Measurements from ENCODE around the gene OCSTAMP.

Gene OCSTAMP

GRCh38 chr20:46572790-46573189 is 22.3 kb upstream of the OCSTAMP start:
- Histone ChIP-seq H3K4me3 (ENCODE audit: extremely low read depth, insufficient read depth, low read length, poor library complexity, severe bottlenecking) (no peak overlapping the region), H3K9me3 (ENCODE audit: control insufficient read depth, low read length) (no peaks in the 10 kb centered on the region), H3K4me1 (ENCODE audit: control insufficient read depth, insufficient read depth, low read length, poor library complexity, severe bottlenecking) (no peaks in the 10 kb centered on the region), H3K36me3 (ENCODE audit: control insufficient read depth, insufficient read depth, low read length) (no peaks in the 10 kb centered on the region), H3K27ac (ENCODE audit: low read depth, low read length, severe bottlenecking) (no peak overlapping the region)
- 83 to 100% methylated on average over 1 to 2 of the region's 3 CpGs for WGBS, 2 experiments (ENCODE audit: insufficient coverage in 2 of 2)

GRCh38 chr20:46572153-46572552 is 21.7 kb upstream of the OCSTAMP start:
- Histone ChIP-seq H3K27ac (ENCODE audit: low read depth, low read length, severe bottlenecking) (no peak overlapping the region), H3K4me3 (ENCODE audit: extremely low read depth, insufficient read depth, low read length, poor library complexity, severe bottlenecking) (no peak overlapping the region), H3K36me3 (ENCODE audit: control insufficient read depth, insufficient read depth, low read length) (no peaks in the 10 kb centered on the region), H3K4me1 (ENCODE audit: control insufficient read depth, insufficient read depth, low read length, poor library complexity, severe bottlenecking) (no peaks in the 10 kb centered on the region), H3K9me3 (ENCODE audit: control insufficient read depth, low read length) (no peaks in the 10 kb centered on the region)
- 92 to 96% methylated on average over 5 to 7 of the region's 8 CpGs for WGBS, 2 experiments (ENCODE audit: insufficient coverage in 2 of 2)

GRCh38 chr20:46571418-46571817 is 21.0 kb upstream of the OCSTAMP start:
- WGBS, 2 experiments (ENCODE audit: insufficient coverage in 2 of 2), result no CpG with 5 or more reads among the region's 2 CpGs
- Histone ChIP-seq H3K36me3 (ENCODE audit: control insufficient read depth, insufficient read depth, low read length) (no peaks in the 10 kb centered on the region), H3K4me1 (ENCODE audit: control insufficient read depth, insufficient read depth, low read length, poor library complexity, severe bottlenecking) (no peaks in the 10 kb centered on the region), H3K27ac (ENCODE audit: low read depth, low read length, severe bottlenecking) (no peak overlapping the region), H3K9me3 (ENCODE audit: control insufficient read depth, low read length) (no peaks in the 10 kb centered on the region), H3K4me3 (ENCODE audit: extremely low read depth, insufficient read depth, low read length, poor library complexity, severe bottlenecking) (no peak overlapping the region)

GRCh38 chr20:46570956-46571355 is 20.5 kb upstream of the OCSTAMP start:
- Histone ChIP-seq H3K27ac (ENCODE audit: low read depth, low read length, severe bottlenecking) (no peak overlapping the region), H3K36me3 (ENCODE audit: control insufficient read depth, insufficient read depth, low read length) (no peaks in the 10 kb centered on the region), H3K9me3 (ENCODE audit: control insufficient read depth, low read length) (no peaks in the 10 kb centered on the region), H3K4me3 (ENCODE audit: extremely low read depth, insufficient read depth, low read length, poor library complexity, severe bottlenecking) (no peak overlapping the region), H3K4me1 (ENCODE audit: control insufficient read depth, insufficient read depth, low read length, poor library complexity, severe bottlenecking) (no peaks in the 10 kb centered on the region)
- 100% methylated on average over 2 of the region's 5 CpGs; no CpG with 5 or more reads in 1 of the 2 experiments for WGBS, 2 experiments (ENCODE audit: insufficient coverage in 2 of 2)

GRCh38 chr20:46569961-46570360 is 19.5 kb upstream of the OCSTAMP start:
- Histone ChIP-seq H3K4me3 (ENCODE audit: extremely low read depth, insufficient read depth, low read length, poor library complexity, severe bottlenecking) (no peak overlapping the region), H3K9me3 (ENCODE audit: control insufficient read depth, low read length) (no peaks in the 10 kb centered on the region), H3K4me1 (ENCODE audit: control insufficient read depth, insufficient read depth, low read length, poor library complexity, severe bottlenecking) (no peaks in the 10 kb centered on the region), H3K36me3 (ENCODE audit: control insufficient read depth, insufficient read depth, low read length) (no peaks in the 10 kb centered on the region), H3K27ac (ENCODE audit: low read depth, low read length, severe bottlenecking) (no peak overlapping the region)
- WGBS, 2 experiments (ENCODE audit: insufficient coverage in 2 of 2), result 90% methylated on average over 2 of the region's 5 CpGs; no CpG with 5 or more reads in 1 of the 2 experiments

GRCh38 chr20:46568570-46569129 is 18.2 kb upstream of the OCSTAMP start:
- Histone ChIP-seq H3K4me1 (ENCODE audit: control insufficient read depth, insufficient read depth, low read length, poor library complexity, severe bottlenecking) (no peaks in the 10 kb centered on the region), H3K9me3 (ENCODE audit: control insufficient read depth, low read length) (no peaks in the 10 kb centered on the region), H3K27ac (ENCODE audit: low read depth, low read length, severe bottlenecking) (no peak overlapping the region), H3K4me3 (ENCODE audit: extremely low read depth, insufficient read depth, low read length, poor library complexity, severe bottlenecking) (no peak overlapping the region), H3K36me3 (ENCODE audit: control insufficient read depth, insufficient read depth, low read length) (no peaks in the 10 kb centered on the region)
- WGBS, 2 experiments (ENCODE audit: insufficient coverage in 2 of 2), result 93 to 96% methylated on average over 7 to 10 of the region's 10 CpGs

- Histone ChIP-seq H3K9me3 (ENCODE audit: control insufficient read depth, low read length) (no peaks in the 10 kb centered on the region), H3K4me3 (ENCODE audit: extremely low read depth, insufficient read depth, low read length, poor library complexity, severe bottlenecking) (no peak overlapping the region), H3K36me3 (ENCODE audit: control insufficient read depth, insufficient read depth, low read length) (no peaks in the 10 kb centered on the region), H3K4me1 (ENCODE audit: control insufficient read depth, insufficient read depth, low read length, poor library complexity, severe bottlenecking) (no peaks in the 10 kb centered on the region), H3K27ac (ENCODE audit: low read depth, low read length, severe bottlenecking) (no peak overlapping the region)
- WGBS, 2 experiments (ENCODE audit: insufficient coverage in 2 of 2), result 90 to 91% methylated on average over 2 to 4 of the region's 10 CpGs
Observed at GRCh38 chr20:46566125-46566524, 15.7 kb upstream of the OCSTAMP start.

- H3K4me1 ChIP-seq (ENCODE audit: control insufficient read depth, insufficient read depth, low read length, poor library complexity, severe bottlenecking), result no peaks in the 10 kb centered on the region
- H3K36me3 ChIP-seq (ENCODE audit: control insufficient read depth, insufficient read depth, low read length), result no peaks in the 10 kb centered on the region
- H3K9me3 ChIP-seq (ENCODE audit: control insufficient read depth, low read length), result no peaks in the 10 kb centered on the region
- no peak overlapping the region for H3K27ac ChIP-seq (ENCODE audit: low read depth, low read length, severe bottlenecking)
- no peak overlapping the region for H3K4me3 ChIP-seq (ENCODE audit: extremely low read depth, insufficient read depth, low read length, poor library complexity, severe bottlenecking)
- 89 to 94% methylated on average over 3 to 5 of the region's 7 CpGs for WGBS, 2 experiments (ENCODE audit: insufficient coverage in 2 of 2)
Observed at GRCh38 chr20:46564241-46564957, 13.9 kb upstream of the OCSTAMP start.

- WGBS, 2 experiments (ENCODE audit: insufficient coverage in 2 of 2), result 80 to 92% methylated on average over 2 of the region's 2 CpGs
- Histone ChIP-seq H3K27ac (ENCODE audit: low read depth, low read length, severe bottlenecking) (no peak overlapping the region), H3K4me3 (ENCODE audit: extremely low read depth, insufficient read depth, low read length, poor library complexity, severe bottlenecking) (no peak overlapping the region), H3K36me3 (ENCODE audit: control insufficient read depth, insufficient read depth, low read length) (no peaks in the 10 kb centered on the region), H3K4me1 (ENCODE audit: control insufficient read depth, insufficient read depth, low read length, poor library complexity, severe bottlenecking) (peaks cover 5% of the 10 kb centered on the region), H3K9me3 (ENCODE audit: control insufficient read depth, low read length) (no peaks in the 10 kb centered on the region)
Observed at GRCh38 chr20:46563860-46564221, 13.4 kb upstream of the OCSTAMP start.

GRCh38 chr20:46563170-46563859 is 12.9 kb upstream of the OCSTAMP start:
- Histone ChIP-seq H3K4me3 (ENCODE audit: extremely low read depth, insufficient read depth, low read length, poor library complexity, severe bottlenecking) (no peak overlapping the region), H3K36me3 (ENCODE audit: control insufficient read depth, insufficient read depth, low read length) (no peaks in the 10 kb centered on the region), H3K4me1 (ENCODE audit: control insufficient read depth, insufficient read depth, low read length, poor library complexity, severe bottlenecking) (peaks cover 8% of the 10 kb centered on the region), H3K27ac (ENCODE audit: low read depth, low read length, severe bottlenecking) (no peak overlapping the region), H3K9me3 (ENCODE audit: control insufficient read depth, low read length) (no peaks in the 10 kb centered on the region)
- WGBS, 2 experiments (ENCODE audit: insufficient coverage in 2 of 2), result 92 to 93% methylated on average over 16 of the region's 16 CpGs
